Trophoblast cell (in vitro differentiated cells and primary cell): ENCODE results near the gene FAAH.

Source experiments
- DNase-seq, 2 donors: peaks; one replicate each; pipeline ENCODE4 v3.0.0-alpha.2; 2016
- H2AFZ ChIP-seq: 2 replicates; pipeline ENCODE4 v1.6.1; 2013; ENCODE audit warnings: low read length, moderate library complexity, mild to moderate bottlenecking; ENCODE audit not compliant: insufficient read depth, poor library complexity
- H2AK5ac ChIP-seq: 2 replicates; pipeline ENCODE4 v1.6.1; 2013; ENCODE audit warnings: mild to moderate bottlenecking, low read length
- H2BK120ac ChIP-seq: 2 replicates; pipeline ENCODE4 v1.6.1; 2013; ENCODE audit warnings: low read length, mild to moderate bottlenecking, moderate library complexity; ENCODE audit not compliant: insufficient read depth, poor library complexity
- H2BK12ac ChIP-seq: 2 replicates; pipeline ENCODE4 v1.6.1; 2013; ENCODE audit warnings: mild to moderate bottlenecking, low read length, moderate library complexity
- H2BK5ac ChIP-seq: 2 replicates; pipeline ENCODE4 v1.6.1; 2013; ENCODE audit warnings: low read length, low read depth, moderate library complexity, mild to moderate bottlenecking; ENCODE audit not compliant: poor library complexity
- H3K14ac ChIP-seq: 2 replicates; pipeline ENCODE4 v1.6.1; 2013; ENCODE audit warnings: mild to moderate bottlenecking, low read length
- H3K18ac ChIP-seq: 2 replicates; pipeline ENCODE4 v1.6.1; 2013; ENCODE audit warnings: mild to moderate bottlenecking, low read length
- H3K23ac ChIP-seq: 2 replicates; pipeline ENCODE4 v1.6.1; 2013; ENCODE audit warnings: low read length
- H3K27ac ChIP-seq: 2 replicates; pipeline ENCODE4 v1.5.1; 2013; ENCODE audit warnings: low read depth, mild to moderate bottlenecking, inconsistent platforms, low read length, moderate library complexity
- H3K27me3 ChIP-seq: 2 replicates; pipeline ENCODE4 v1.6.1; 2013; ENCODE audit warnings: inconsistent platforms, mild to moderate bottlenecking, low read length, moderate library complexity; ENCODE audit not compliant: insufficient read depth
- H3K36me3 ChIP-seq, 2 experiments: 1 replicate in 1 of 2; 2 replicates in 1 of 2; pipeline ENCODE4 v1.6.1; 2013; ENCODE audit warnings: low read length in 2 of 2, mild to moderate bottlenecking in 2 of 2, moderate library complexity in 1 of 2; ENCODE audit not compliant: insufficient read depth in 2 of 2, control insufficient read depth in 1 of 2
- H3K4ac ChIP-seq: 2 replicates; pipeline ENCODE4 v1.6.1; 2013; ENCODE audit warnings: low read depth, mild to moderate bottlenecking, low read length, moderate library complexity
- H3K4me1 ChIP-seq, 2 experiments: 1 replicate in 1 of 2; 2 replicates in 1 of 2; pipeline ENCODE4 v1.6.1; 2013; ENCODE audit warnings: low read length in 2 of 2, mild to moderate bottlenecking in 2 of 2, moderate library complexity in 1 of 2; ENCODE audit not compliant: insufficient read depth in 2 of 2, control insufficient read depth in 1 of 2
- H3K4me2 ChIP-seq: 2 replicates; pipeline ENCODE4 v1.6.1; 2013; ENCODE audit warnings: inconsistent platforms, mild to moderate bottlenecking, low read length, moderate library complexity
- H3K4me3 ChIP-seq: 2 replicates; pipeline ENCODE4 v1.5.1; 2013; ENCODE audit warnings: mild to moderate bottlenecking, low read depth, low read length, inconsistent platforms
- H3K79me1 ChIP-seq: one replicate; pipeline ENCODE4 v1.6.1; 2013; ENCODE audit warnings: low read length
- H3K79me2 ChIP-seq: 2 replicates; pipeline ENCODE4 v1.6.1; 2013; ENCODE audit warnings: low read length, mild to moderate bottlenecking; ENCODE audit not compliant: control insufficient read depth, insufficient read depth, poor library complexity
- H3K9ac ChIP-seq: 2 replicates; pipeline ENCODE4 v1.6.1; 2013; ENCODE audit warnings: mild to moderate bottlenecking, low read length
- H3K9me3 ChIP-seq: 2 replicates; pipeline ENCODE4 v1.6.1; 2013; ENCODE audit warnings: low read depth, mild to moderate bottlenecking, control low read depth, inconsistent platforms, low read length; ENCODE audit not compliant: insufficient read depth
- H4K12ac ChIP-seq: 2 replicates; pipeline ENCODE4 v1.6.1; 2013; ENCODE audit warnings: low read depth, mild to moderate bottlenecking, low read length, moderate library complexity
- H4K8ac ChIP-seq: 2 replicates; pipeline ENCODE4 v1.6.1; 2013; ENCODE audit warnings: low read depth, mild to moderate bottlenecking, low read length, moderate library complexity
- H4K91ac ChIP-seq: one replicate; pipeline ENCODE4 v1.6.1; 2013; ENCODE audit warnings: low read depth, mild to moderate bottlenecking, low read length, moderate library complexity
- WGBS: extraction: QIAGEN DNeasy Blood & Tissue Kit; methylation state at CpG from one replicate; pipeline ENCODE4 v1.1.7; 2013; ENCODE audit warnings: missing lambda C conversion rate; ENCODE audit not compliant: insufficient read length, insufficient coverage; ENCODE audit errors: extremely low coverage; 5-methylcytosine and 5-hydroxymethylcytosine counted together

The FAAH gene

GRCh38 chr1:46413596-46413985 lies 19.5 kb downstream of the FAAH start:
- Histone ChIP-seq H3K27ac (no peak overlapping the region), H3K9me3 (peaks cover 2% of the 10 kb centered on the region), H3K18ac (no peak overlapping the region), H4K12ac (no peak overlapping the region), H3K79me2 (no peaks in the 10 kb centered on the region), H3K4ac (no peak overlapping the region), H3K4me3 (no peak overlapping the region), H3K23ac (no peak overlapping the region), H3K9ac (no peak overlapping the region), H3K36me3 (no peaks in the 10 kb centered on the region), H4K91ac (no peak overlapping the region), H4K8ac (no peak overlapping the region), H2BK120ac (no peak overlapping the region), H3K14ac (no peak overlapping the region), H3K4me2 (no peak overlapping the region), H2AK5ac (no peak overlapping the region), H3K79me1 (no peaks in the 10 kb centered on the region), H2BK12ac (no peak overlapping the region), H3K4me1 (no peaks in the 10 kb centered on the region), H2AFZ (no peak overlapping the region), H3K27me3 (no peaks in the 10 kb centered on the region), H2BK5ac (no peak overlapping the region)
- no CpG with 5 or more reads among the region's 7 CpGs for WGBS
- no peak for DNase-seq

- H2AFZ ChIP-seq = no peak overlapping the region
- H3K4me2 ChIP-seq = no peak overlapping the region
- H3K4ac ChIP-seq = no peak overlapping the region
- H3K14ac ChIP-seq = no peak overlapping the region
- no peaks in the 10 kb centered on the region for H3K79me2 ChIP-seq
- no peak overlapping the region for H2BK5ac ChIP-seq
- no peak for DNase-seq
- H4K91ac ChIP-seq = no peak overlapping the region
- no CpG with 5 or more reads among the region's 4 CpGs for WGBS
- no peak overlapping the region for H2BK12ac ChIP-seq
- H2AK5ac ChIP-seq = no peak overlapping the region
- H3K4me3 ChIP-seq = no peak overlapping the region
- H4K12ac ChIP-seq = no peak overlapping the region
- H3K79me1 ChIP-seq = no peaks in the 10 kb centered on the region
- peaks cover 3% of the 10 kb centered on the region for H3K27me3 ChIP-seq
- H3K36me3 ChIP-seq = no peaks in the 10 kb centered on the region
- no peak overlapping the region for H4K8ac ChIP-seq
- no peaks in the 10 kb centered on the region for H3K4me1 ChIP-seq
- no peak overlapping the region for H2BK120ac ChIP-seq
- H3K9ac ChIP-seq = no peak overlapping the region
- H3K23ac ChIP-seq = no peak overlapping the region
- peaks cover 2% of the 10 kb centered on the region for H3K9me3 ChIP-seq
- H3K18ac ChIP-seq = no peak overlapping the region
- no peak overlapping the region for H3K27ac ChIP-seq
Measured at GRCh38 chr1:46415514-46415913, 21.4 kb downstream of the FAAH start.

- WGBS = no CpG with 5 or more reads among the region's 10 CpGs
- H3K36me3 ChIP-seq = no peaks in the 10 kb centered on the region
- no peak overlapping the region for H2BK120ac ChIP-seq
- no peak overlapping the region for H4K8ac ChIP-seq
- no peak overlapping the region for H3K23ac ChIP-seq
- no peak overlapping the region for H3K14ac ChIP-seq
- no peaks in the 10 kb centered on the region for H3K79me2 ChIP-seq
- peaks cover 3% of the 10 kb centered on the region for H3K27me3 ChIP-seq
- no peaks in the 10 kb centered on the region for H3K9me3 ChIP-seq
- no peak overlapping the region for H3K9ac ChIP-seq
- no peak overlapping the region for H2BK12ac ChIP-seq
- no peak for DNase-seq
- no peak overlapping the region for H4K91ac ChIP-seq
- no peak overlapping the region for H3K27ac ChIP-seq
- no peaks in the 10 kb centered on the region for H3K79me1 ChIP-seq
- H4K12ac ChIP-seq = no peak overlapping the region
- no peak overlapping the region for H2BK5ac ChIP-seq
- no peak overlapping the region for H3K4me2 ChIP-seq
- H3K18ac ChIP-seq = no peak overlapping the region
- no peak overlapping the region for H2AK5ac ChIP-seq
- no peak overlapping the region for H2AFZ ChIP-seq
- no peaks in the 10 kb centered on the region for H3K4me1 ChIP-seq
- H3K4me3 ChIP-seq = no peak overlapping the region
- H3K4ac ChIP-seq = no peak overlapping the region
Measured at GRCh38 chr1:46418976-46419375, 24.9 kb downstream of the FAAH start.

DNA sequence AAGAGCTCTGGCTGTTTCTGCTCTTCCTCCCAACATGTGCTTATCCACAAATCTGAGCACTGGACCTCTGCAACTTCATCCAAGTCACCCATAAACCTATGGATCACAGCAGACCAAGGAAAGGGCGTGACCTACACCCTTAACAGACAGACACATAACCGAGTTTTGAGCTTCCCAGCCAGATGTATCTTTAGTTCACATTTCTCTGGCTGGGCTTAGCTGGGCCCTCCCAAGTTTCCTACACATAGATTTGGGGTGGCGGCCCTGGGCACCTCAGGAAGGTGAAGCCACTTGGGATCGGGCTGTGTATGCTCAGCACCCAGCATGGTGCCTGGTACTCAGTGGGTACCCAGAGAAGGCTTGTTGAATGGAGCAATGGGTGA lies 26.4 kb downstream of the FAAH start:
- Histone ChIP-seq H3K4me1 (no peaks in the 10 kb centered on the region), H2BK5ac (no peak overlapping the region), H2AFZ (no peak overlapping the region), H2BK120ac (no peak overlapping the region), H3K9ac (no peak overlapping the region), H2AK5ac (no peak overlapping the region), H4K12ac (no peak overlapping the region), H3K27ac (no peak overlapping the region), H3K4me2 (no peak overlapping the region), H3K4ac (no peak overlapping the region), H3K14ac (no peak overlapping the region), H4K91ac (no peak overlapping the region), H3K36me3 (no peaks in the 10 kb centered on the region), H3K9me3 (peaks cover 2% of the 10 kb centered on the region), H3K79me1 (no peaks in the 10 kb centered on the region), H3K4me3 (no peak overlapping the region), H3K18ac (no peak overlapping the region), H2BK12ac (no peak overlapping the region), H3K23ac (no peak overlapping the region), H3K79me2 (no peaks in the 10 kb centered on the region), H4K8ac (no peak overlapping the region), H3K27me3 (peaks cover 3% of the 10 kb centered on the region)
- WGBS = no CpG with 5 or more reads among the region's 4 CpGs
- no peak for DNase-seq
